ENCODE data around the gene UBAC2.

DNA sequence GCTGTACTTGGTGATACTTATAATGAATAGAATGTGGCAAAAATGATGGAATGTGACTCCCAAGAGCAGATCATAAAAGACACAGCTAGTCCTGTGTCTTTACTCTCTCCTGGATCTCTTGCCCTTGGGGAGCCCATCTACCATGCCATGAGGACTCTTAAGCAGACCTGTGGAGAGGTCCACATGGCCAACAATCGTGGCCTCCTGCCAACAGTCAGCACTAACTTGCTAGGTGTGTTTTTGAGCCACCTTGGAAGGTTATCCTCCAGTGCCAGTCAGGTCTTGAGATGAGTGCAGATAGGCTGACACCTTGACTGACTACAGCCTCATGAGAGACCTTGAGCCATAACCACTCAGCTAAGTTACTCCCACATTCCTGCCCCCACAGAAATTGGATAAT, 128.8 kb downstream of the UBAC2 start:
- no peak for TF ChIP-seq EP300 (IDR thresholded peaks at IDR 0.05)
- TF ChIP-seq, protein P1, sequence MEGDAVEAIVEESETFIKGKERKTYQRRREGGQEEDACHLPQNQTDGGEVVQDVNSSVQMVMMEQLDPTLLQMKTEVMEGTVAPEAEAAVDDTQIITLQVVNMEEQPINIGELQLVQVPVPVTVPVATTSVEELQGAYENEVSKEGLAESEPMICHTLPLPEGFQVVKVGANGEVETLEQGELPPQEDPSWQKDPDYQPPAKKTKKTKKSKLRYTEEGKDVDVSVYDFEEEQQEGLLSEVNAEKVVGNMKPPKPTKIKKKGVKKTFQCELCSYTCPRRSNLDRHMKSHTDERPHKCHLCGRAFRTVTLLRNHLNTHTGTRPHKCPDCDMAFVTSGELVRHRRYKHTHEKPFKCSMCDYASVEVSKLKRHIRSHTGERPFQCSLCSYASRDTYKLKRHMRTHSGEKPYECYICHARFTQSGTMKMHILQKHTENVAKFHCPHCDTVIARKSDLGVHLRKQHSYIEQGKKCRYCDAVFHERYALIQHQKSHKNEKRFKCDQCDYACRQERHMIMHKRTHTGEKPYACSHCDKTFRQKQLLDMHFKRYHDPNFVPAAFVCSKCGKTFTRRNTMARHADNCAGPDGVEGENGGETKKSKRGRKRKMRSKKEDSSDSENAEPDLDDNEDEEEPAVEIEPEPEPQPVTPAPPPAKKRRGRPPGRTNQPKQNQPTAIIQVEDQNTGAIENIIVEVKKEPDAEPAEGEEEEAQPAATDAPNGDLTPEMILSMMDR (IDR thresholded peaks at IDR 0.05): no peak
- TF ChIP-seq POLR2A (IDR thresholded peaks at IDR 0.05): no peak
